H9 (cell line): ENCODE results near the gene EFL1. TPM values are rescaled to one million over a fixed set of nuclear protein-coding genes. Genes with fewer than 3 reads are reported as not detected.
"Not testable (repeated sequence)": the region's sequence is repeated elsewhere in the genome, so short reads cannot be mapped to it uniquely, and the experiment has no call there.

Experiments used
- DNase-seq: peaks from one replicate; pipeline ENCODE4 v3.0.0-alpha.2; 2017
- H2AFZ ChIP-seq: one replicate; pipeline ENCODE4 v1.6.1; 2013; ENCODE audit warnings: mild to moderate bottlenecking, low read length, control low read depth, moderate library complexity
- H2AK5ac ChIP-seq: 2 replicates; pipeline ENCODE4 v1.6.1; 2013; ENCODE audit warnings: low read length, control low read depth, mixed read lengths; ENCODE audit not compliant: insufficient read length
- H2BK120ac ChIP-seq: one replicate; pipeline ENCODE4 v1.6.1; 2013; ENCODE audit warnings: low read depth, mild to moderate bottlenecking, low read length, control low read depth, inconsistent platforms; ENCODE audit not compliant: poor library complexity, severe bottlenecking
- H2BK12ac ChIP-seq: 2 replicates; pipeline ENCODE4 v1.6.1; 2013; ENCODE audit warnings: low read length, control low read depth, mixed read lengths, low read depth; ENCODE audit not compliant: insufficient read length
- H2BK15ac ChIP-seq: 2 replicates; pipeline ENCODE4 v1.6.1; 2013; ENCODE audit warnings: low read depth, low read length, control low read depth
- H2BK20ac ChIP-seq: one replicate; pipeline ENCODE4 v1.6.1; 2013; ENCODE audit warnings: low read depth, mild to moderate bottlenecking, low read length, control low read depth, inconsistent platforms; ENCODE audit not compliant: poor library complexity, severe bottlenecking
- H2BK5ac ChIP-seq: 2 replicates; pipeline ENCODE4 v1.6.1; 2013; ENCODE audit warnings: low read length, control low read depth, mixed read lengths; ENCODE audit not compliant: insufficient read length
- H3K14ac ChIP-seq: 2 replicates; pipeline ENCODE4 v1.6.1; 2013; ENCODE audit warnings: low read length, control low read depth; ENCODE audit not compliant: insufficient read depth
- H3K18ac ChIP-seq: 2 replicates; pipeline ENCODE4 v1.6.1; 2013; ENCODE audit warnings: low read depth, mild to moderate bottlenecking, mixed read lengths, low read length, control low read depth; ENCODE audit not compliant: insufficient read length
- H3K23ac ChIP-seq: 2 replicates; pipeline ENCODE4 v1.6.1; 2013; ENCODE audit warnings: low read length, control low read depth, mixed read lengths, low read depth; ENCODE audit not compliant: insufficient read length
- H3K23me2 ChIP-seq: 2 replicates; pipeline ENCODE4 v1.6.1; 2013; ENCODE audit warnings: low read depth, mild to moderate bottlenecking, mixed read lengths, low read length, control low read depth; ENCODE audit not compliant: insufficient read length, poor library complexity, severe bottlenecking
- H3K27ac ChIP-seq: 2 replicates; pipeline ENCODE4 v1.5.1; 2013; ENCODE audit warnings: low read length, control low read depth, mixed read lengths, low read depth; ENCODE audit not compliant: insufficient read length
- H3K27me3 ChIP-seq: 2 replicates; pipeline ENCODE4 v1.6.1; 2013; ENCODE audit warnings: low read length, control low read depth, inconsistent platforms; ENCODE audit not compliant: insufficient read depth
- H3K4ac ChIP-seq: 2 replicates; pipeline ENCODE4 v1.6.1; 2013; ENCODE audit warnings: low read depth, mild to moderate bottlenecking, control low read depth, inconsistent platforms, low read length, moderate library complexity
- H3K4me1 ChIP-seq: 2 replicates; pipeline ENCODE4 v1.6.1; 2013; ENCODE audit warnings: low read length, control low read depth, inconsistent platforms; ENCODE audit not compliant: insufficient read depth
- H3K4me2 ChIP-seq: 2 replicates; pipeline ENCODE4 v1.6.1; 2013; ENCODE audit warnings: low read length, control low read depth, mixed read lengths; ENCODE audit not compliant: insufficient read length, insufficient read depth
- H3K56ac ChIP-seq: 2 replicates; pipeline ENCODE4 v1.6.1; 2013; ENCODE audit warnings: low read depth, mild to moderate bottlenecking, mixed read lengths, low read length, control low read depth; ENCODE audit not compliant: insufficient read length
- H3K79me1 ChIP-seq: 2 replicates; pipeline ENCODE4 v1.6.1; 2013; ENCODE audit warnings: low read depth, mild to moderate bottlenecking, moderate library complexity, low read length, control low read depth, inconsistent platforms; ENCODE audit not compliant: insufficient read depth, poor library complexity, severe bottlenecking
- H3K79me2 ChIP-seq: 2 replicates; pipeline ENCODE4 v1.6.1; 2013; ENCODE audit warnings: low read length, control low read depth, inconsistent platforms; ENCODE audit not compliant: insufficient read depth
- H3K9ac ChIP-seq: 2 replicates; pipeline ENCODE4 v1.6.1; 2013; ENCODE audit warnings: low read length, control low read depth, mixed read lengths; ENCODE audit not compliant: insufficient read length; ENCODE audit errors: extremely low read depth
- H3K9me3 ChIP-seq: one replicate; pipeline ENCODE4 v1.6.1; 2013; ENCODE audit warnings: low read depth, low read length, inconsistent platforms; ENCODE audit not compliant: control insufficient read depth
- H3T11ph ChIP-seq: one replicate; pipeline ENCODE4 v1.6.1; 2013; ENCODE audit warnings: mild to moderate bottlenecking, low read length, control low read depth, inconsistent platforms
- H4K20me1 ChIP-seq: one replicate; pipeline ENCODE4 v1.6.1; 2013; ENCODE audit not compliant: control insufficient read depth, insufficient read length, insufficient read depth
- H4K5ac ChIP-seq: 2 replicates; pipeline ENCODE4 v1.6.1; 2013; ENCODE audit warnings: low read depth, mild to moderate bottlenecking, mixed read lengths, low read length, control low read depth; ENCODE audit not compliant: insufficient read length
- H4K8ac ChIP-seq: replicated peaks from 2 replicates; pipeline ENCODE4 v1.6.1; 2013; ENCODE audit warnings: low read length, control low read depth, mixed read lengths, low read depth; ENCODE audit not compliant: insufficient read length
- H4K91ac ChIP-seq: 2 replicates; pipeline ENCODE4 v1.6.1; 2013; ENCODE audit warnings: low read depth, mild to moderate bottlenecking, moderate library complexity, mixed read lengths, low read length, control low read depth; ENCODE audit not compliant: insufficient read length
- H3K27ac Mint-ChIP-seq, 3 experiments: 2 replicates in 2 of 3; 3 replicates in 1 of 3; pipeline ENCODE4 v1.8.0; 2020 to 2021; ENCODE audit warnings: mixed read lengths in 3 of 3, mild to moderate bottlenecking in 1 of 3, moderate library complexity in 1 of 3
- H3K27me3 Mint-ChIP-seq: 2 replicates; pipeline ENCODE4 v1.8.0; 2021; ENCODE audit warnings: low read depth, mild to moderate bottlenecking, moderate library complexity, mixed read lengths
- H3K36me3 Mint-ChIP-seq, 3 experiments: 2 replicates in 2 of 3; 3 replicates in 1 of 3; pipeline ENCODE4 v1.8.0; 2020 to 2021; ENCODE audit warnings: low read depth in 3 of 3, mixed read lengths in 3 of 3; ENCODE audit not compliant: insufficient read depth in 1 of 3
- H3K4me1 Mint-ChIP-seq, 2 experiments: 2 replicates each; pipeline ENCODE4 v1.8.0; 2020; ENCODE audit warnings: mixed read lengths in 2 of 2
- H3K4me3 Mint-ChIP-seq, 2 experiments: 2 replicates in 1 of 2; 3 replicates in 1 of 2; pipeline ENCODE4 v1.8.0; 2020 to 2021; ENCODE audit warnings: mild to moderate bottlenecking in 2 of 2, mixed read lengths in 2 of 2, moderate library complexity in 1 of 2
- H3K9me3 Mint-ChIP-seq, 2 experiments: 2 replicates in 1 of 2; 3 replicates in 1 of 2; pipeline ENCODE4 v1.8.0; 2020; ENCODE audit warnings: mild to moderate bottlenecking in 2 of 2, mixed read lengths in 2 of 2, moderate library complexity in 1 of 2
- WGBS: extraction: QIAGEN DNeasy Blood & Tissue Kit; methylation state at CpG from one replicate; pipeline ENCODE4 v1.1.7; 2013; ENCODE audit warnings: missing lambda C conversion rate, low lambda C conversion rate, mixed read lengths; ENCODE audit not compliant: insufficient read length; ENCODE audit errors: extremely low coverage; 5-methylcytosine and 5-hydroxymethylcytosine counted together
- total RNA-seq: library from RNA; stranded (reverse); gene quantifications from 2 replicates; pipeline ENCODE4 v1.2.1, GENCODE V29; 2021

The EFL1 gene
- total RNA-seq, 1 experiment from 2014 or later = 29.4 TPM

GRCh38 chr15:82204575-82204974 is 58.0 kb downstream of the EFL1 start:
- not testable (repeated sequence) for H3K79me1 ChIP-seq, H4K91ac ChIP-seq, H3K4me1 ChIP-seq, H3K23ac ChIP-seq, H3K36me3 Mint-ChIP-seq, H3K14ac ChIP-seq, H3K9me3 Mint-ChIP-seq, H3K27me3 ChIP-seq, H3K27me3 Mint-ChIP-seq, H3K56ac ChIP-seq, DNase-seq, H3K4me1 Mint-ChIP-seq, H3K4me2 ChIP-seq, H3K4ac ChIP-seq, H2BK12ac ChIP-seq, H3K4me3 Mint-ChIP-seq, H4K20me1 ChIP-seq, H4K5ac ChIP-seq, H2BK20ac ChIP-seq, H3K9ac ChIP-seq, H3K9me3 ChIP-seq, H2BK15ac ChIP-seq, H3K18ac ChIP-seq, H3K79me2 ChIP-seq, H4K8ac ChIP-seq, H2BK120ac ChIP-seq, H2AK5ac ChIP-seq, H3T11ph ChIP-seq, H2BK5ac ChIP-seq, H2AFZ ChIP-seq, H3K27ac Mint-ChIP-seq, H3K27ac ChIP-seq, H3K23me2 ChIP-seq
- WGBS = no CpG with 5 or more reads among the region's 2 CpGs
